ENCODE measurements around the gene CSTPP1. TPM values are rescaled to one million over a fixed set of nuclear protein-coding genes. Genes with fewer than 3 reads are reported as not detected.

The CSTPP1 gene
- total RNA-seq = 10 to 100 TPM; 17.8 to 19.8 TPM
- long read RNA-seq, donor 1, transcript C11orf49-201 (9 exons, 1,645 nt) = major isoform, 10 of 22 reads
- long read RNA-seq, donor 1, partial matches to known transcripts = 1 of 22 reads
- long read RNA-seq, donor 1, other reads (novel, unspliced or antisense) = 6 of 22 reads
- long read RNA-seq, donor 2, transcript C11orf49-202 (9 exons, 1,651 nt) = minor isoform, 6 of 109 reads
- long read RNA-seq, donor 2, transcript C11orf49-207 (8 exons, 1,527 nt) = minor isoform, 14 of 109 reads
- long read RNA-seq, donor 2, transcript C11orf49-204 (8 exons, 1,916 nt) = minor isoform, 7 of 109 reads
- long read RNA-seq, donor 2, transcript C11orf49-201 (9 exons, 1,645 nt) = major isoform, 55 of 109 reads
- long read RNA-seq, donor 2, partial matches to known transcripts = 13 of 109 reads
- long read RNA-seq, donor 2, other reads (novel, unspliced or antisense) = 8 of 109 reads

DNA sequence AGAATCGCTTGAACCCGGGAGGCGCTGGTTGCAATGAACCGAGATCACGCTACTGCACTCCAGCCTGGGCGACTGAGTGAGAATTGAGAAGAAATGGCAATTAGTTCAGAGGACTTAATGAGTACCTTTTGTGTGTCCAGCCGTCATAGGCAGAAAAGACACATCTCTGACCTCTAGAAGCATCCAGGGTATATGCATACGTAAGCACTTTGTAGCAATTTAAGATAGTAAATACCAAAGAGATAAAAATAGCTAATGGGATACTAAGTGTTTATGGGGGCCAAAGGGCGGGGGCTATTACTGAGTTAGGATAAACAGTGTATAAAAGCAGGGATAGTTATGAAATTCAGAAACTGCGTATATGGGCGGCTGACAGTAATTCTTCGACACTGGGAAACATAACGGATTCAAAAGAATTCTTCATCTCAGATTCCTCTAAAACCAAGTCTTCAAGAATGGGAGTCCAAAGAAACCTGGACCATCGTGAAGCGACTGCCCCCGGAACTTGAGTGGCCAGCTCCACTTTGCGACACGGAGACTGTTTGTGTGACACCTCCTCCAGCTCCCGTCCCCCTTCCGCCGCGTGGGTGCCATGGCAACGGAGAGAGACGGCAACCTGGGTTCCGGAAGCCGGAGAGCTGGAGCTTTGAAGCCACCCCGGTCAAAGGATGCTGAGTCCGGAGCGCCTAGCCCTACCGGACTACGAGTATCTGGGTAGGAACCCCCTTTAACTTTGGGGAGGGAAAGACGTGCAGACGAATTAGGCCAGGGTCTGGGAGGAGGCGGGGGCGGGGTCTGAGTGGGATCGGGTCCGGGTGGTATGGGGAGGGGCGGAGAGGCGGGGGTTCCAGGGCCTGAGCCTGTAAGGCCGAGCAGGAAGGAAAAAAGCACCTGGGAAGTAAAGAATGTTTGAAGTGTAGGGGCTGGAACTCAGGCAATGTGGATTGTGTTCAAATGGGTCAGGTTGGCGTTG, at the start of gene CSTPP1:
CSTPP1 (plus strand) TSS at position 624 of the 973 bp plus-strand sequence; CDS start at position 669, 45 bp downstream.
- intact Hi-C loops (cut with DNase I) = no loop called here
- DNase-seq (ENCODE audit: low spot score) = peak; percentile 98

DNA sequence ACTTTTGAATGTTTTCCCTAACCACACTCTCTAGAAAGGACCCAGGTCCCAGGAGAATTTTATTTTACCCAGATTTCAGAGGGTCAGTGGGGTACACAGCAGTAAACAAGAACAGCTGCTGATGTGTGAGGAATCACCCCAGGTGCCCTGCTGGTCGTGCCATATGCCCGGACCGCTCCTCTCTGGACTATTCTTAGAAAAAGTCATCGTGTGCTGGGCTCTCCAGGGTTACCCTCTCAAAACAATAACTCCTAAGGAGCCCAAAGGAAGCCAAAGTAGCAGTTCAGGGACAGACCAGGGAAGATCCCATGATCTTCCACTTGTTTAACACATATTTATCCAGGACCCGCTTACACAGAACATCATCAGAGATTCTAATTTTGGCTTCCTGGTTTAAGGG, 47.9 kb upstream of the CSTPP1 start:
- intact Hi-C loops (cut with DNase I) = loop anchor here (2.0 kb wide), 2 partner anchors 264 to 266 kb away; no protein-coding TSS in a partner anchor
- DNase-seq (ENCODE audit: low spot score) = peak; percentile 12

DNA sequence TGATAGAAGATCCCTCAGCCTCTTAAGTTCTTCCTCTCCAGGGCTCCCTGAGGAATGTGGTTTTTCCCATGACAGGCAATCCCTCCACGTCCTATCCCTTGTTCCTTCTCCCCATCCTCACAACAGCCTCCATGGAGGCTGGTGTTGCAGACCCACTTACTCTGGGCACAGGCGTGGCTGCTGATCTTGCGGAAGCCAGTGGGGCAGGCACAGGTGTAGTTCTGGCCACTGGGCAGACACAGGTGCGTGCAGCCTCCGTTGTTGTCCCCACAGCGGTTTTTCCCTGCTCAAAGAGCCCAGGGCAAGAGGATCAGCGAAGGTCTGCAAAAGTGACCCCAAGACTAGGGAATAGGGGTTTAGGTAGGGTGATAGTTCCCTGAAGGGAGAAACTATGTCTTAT, 47.3 kb upstream of the CSTPP1 start:
- peak; percentile 70 for DNase-seq (ENCODE audit: low spot score)
- intact Hi-C loops (cut with DNase I) = loop anchor here (2.0 kb wide), 2 partner anchors 264 to 266 kb away; no protein-coding TSS in a partner anchor

DNA sequence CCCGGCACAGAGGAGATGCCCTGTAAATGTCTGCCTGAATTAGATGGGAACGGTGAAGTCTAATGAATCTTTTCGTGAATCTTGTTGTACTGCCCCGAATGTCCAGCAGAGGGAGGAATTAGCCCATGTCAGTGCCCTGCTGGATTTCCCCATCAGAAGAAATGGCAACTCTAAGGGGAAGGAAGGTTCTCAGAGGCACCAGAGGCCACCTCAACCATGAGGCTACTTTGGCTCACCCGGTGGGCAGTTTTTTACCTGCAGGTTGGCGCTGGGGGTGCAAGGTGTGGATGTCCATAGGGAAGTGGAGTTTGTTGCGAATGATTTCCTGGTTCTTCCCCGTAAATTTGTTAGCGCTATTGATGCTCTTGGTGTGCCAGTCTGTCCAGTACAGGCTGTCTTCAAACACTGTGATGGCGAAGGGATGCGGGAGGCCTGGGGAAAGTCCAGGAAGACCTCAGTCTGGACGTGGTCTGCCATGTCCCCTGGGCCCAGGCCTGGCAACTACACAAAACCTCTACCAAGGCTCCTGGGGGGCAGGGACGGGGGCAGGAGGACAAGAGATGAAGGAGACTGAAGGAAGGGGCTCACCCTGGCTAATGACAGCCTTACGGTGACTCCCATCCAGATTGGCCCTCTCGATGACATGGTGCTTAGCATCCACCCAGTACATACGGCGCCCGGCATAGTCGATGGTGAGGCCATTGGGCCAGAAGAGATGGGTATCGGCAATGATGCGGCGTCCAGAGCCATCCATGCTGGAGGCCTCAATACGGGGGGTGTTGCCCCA, 46.7 kb upstream of the CSTPP1 start:
- intact Hi-C loops (cut with DNase I) = loop anchor here (2.0 kb wide), 2 partner anchors 263 to 265 kb away; no protein-coding TSS in a partner anchor
- DNase-seq (ENCODE audit: low spot score) = peak; percentile 77

- DNase-seq (ENCODE audit: low spot score) = no peak
- intact Hi-C loops (cut with DNase I) = no loop called here
These were observed 45.9 kb upstream of the CSTPP1 start for GRCh38 chr11:46890665-46891064.

DNA sequence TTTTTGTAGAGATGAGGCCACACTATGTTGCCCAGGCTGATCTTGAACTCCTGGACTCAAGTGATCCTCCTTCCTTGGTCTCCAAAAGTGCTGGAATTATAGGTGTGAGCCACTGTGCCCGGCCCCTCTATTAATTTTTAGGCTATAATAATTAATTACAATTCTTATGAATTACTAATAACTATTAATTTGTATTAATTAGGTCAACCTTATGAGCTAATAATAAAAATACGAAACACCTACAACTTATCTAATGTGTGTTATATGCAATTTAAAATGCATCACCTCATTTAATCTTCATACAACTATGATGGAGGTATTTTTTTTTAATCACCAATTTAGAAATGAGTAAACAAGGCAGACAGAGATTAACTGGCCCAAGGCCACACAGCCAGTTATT, 44.5 kb upstream of the CSTPP1 start:
- no peak for DNase-seq (ENCODE audit: low spot score)
- intact Hi-C loops (cut with DNase I) = no loop called here

DNA sequence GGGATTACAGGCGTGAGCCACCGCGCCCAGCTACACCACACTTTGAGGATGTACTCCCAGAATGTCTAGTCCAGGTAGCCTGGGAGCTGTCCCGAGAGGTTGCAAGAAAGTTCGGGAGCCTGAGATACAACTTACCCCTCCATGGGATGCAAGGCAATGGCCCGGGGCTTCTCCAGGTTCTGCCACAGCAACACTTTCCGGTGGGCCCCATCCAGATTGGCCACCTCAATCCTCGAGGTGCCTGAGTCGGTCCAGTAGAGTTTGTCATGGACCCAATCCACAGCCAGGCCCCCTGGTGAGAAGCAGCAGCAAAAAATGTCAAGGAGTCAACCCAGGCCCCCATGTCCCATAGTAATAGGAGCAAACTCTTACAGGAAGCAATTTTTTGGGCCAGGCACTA, 43.7 kb upstream of the CSTPP1 start:
- intact Hi-C loops (cut with DNase I) = no loop called here
- DNase-seq (ENCODE audit: low spot score) = peak; percentile 70

DNA sequence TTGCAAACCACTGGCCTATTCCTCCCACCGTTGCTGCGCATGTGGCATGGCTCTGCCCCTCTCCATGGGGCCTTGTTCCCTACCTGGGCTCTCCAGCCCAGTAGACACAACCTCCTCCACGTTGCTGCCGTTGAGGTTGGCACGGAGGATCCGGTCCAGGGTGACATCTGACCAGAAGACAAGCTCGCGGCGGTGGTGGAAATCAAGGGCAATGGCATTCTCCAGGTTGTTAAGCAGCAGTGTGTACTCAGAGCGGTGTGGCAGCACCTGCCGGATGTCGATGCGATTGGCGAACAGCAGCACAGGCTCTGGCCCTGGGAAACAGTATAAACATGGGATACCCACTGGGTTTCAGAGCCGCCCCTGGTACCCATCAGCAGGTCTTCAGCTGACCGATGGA, 42.1 kb upstream of the CSTPP1 start:
- DNase-seq (ENCODE audit: low spot score) = peak; percentile 58
- intact Hi-C loops (cut with DNase I) = no loop called here

- peak; percentile 76 for DNase-seq (ENCODE audit: low spot score)
- intact Hi-C loops (cut with DNase I) = no loop called here
These were observed 41.6 kb upstream of the CSTPP1 start for GRCh38 chr11:46894961-46895360.

- intact Hi-C loops (cut with DNase I) = no loop called here
- peak; percentile 51 for DNase-seq (ENCODE audit: low spot score)
These were observed 40.7 kb upstream of the CSTPP1 start for GRCh38 chr11:46895821-46896220.

DNA sequence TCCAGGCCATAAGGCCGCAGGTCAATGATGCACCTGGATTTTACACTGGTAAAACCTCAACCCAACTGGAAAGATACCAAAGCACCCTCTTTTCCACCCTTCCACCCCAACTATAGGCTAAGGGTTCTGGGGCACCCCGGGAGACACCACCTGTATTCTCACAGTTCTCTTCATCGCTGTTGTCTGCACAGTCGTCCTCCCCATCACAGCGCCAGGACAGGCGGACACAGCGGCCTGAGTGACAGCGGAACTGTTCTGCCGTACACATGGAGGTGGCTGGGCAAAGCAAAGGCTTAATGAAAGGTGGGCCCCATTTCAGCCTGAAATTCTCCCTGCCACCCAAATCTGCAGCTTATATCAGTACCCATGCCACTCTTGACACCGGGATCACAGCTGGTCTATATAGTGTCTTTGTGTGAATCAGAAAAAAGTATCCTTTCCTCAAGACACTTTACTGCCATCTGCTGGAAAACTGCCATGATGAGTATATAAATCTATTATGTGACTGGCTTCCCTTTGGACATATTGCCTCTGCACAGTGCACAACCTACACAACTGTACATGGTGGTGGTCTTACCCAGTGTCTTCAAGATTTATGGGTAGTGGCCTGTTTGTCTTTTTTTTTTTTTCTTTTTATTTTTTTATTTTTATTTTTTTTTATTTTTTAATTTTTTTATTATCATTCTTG, 39.7 kb upstream of the CSTPP1 start:
- intact Hi-C loops (cut with DNase I) = no loop called here
- DNase-seq (ENCODE audit: low spot score) = peak; percentile 61

GRCh38 chr11:46898396-46899095, 38.0 kb upstream of the CSTPP1 start:
- DNase-seq (ENCODE audit: low spot score) = peak; percentile 75
- intact Hi-C loops (cut with DNase I) = no loop called here

- intact Hi-C loops (cut with DNase I) = no loop called here
These were observed 37.0 kb upstream of the CSTPP1 start for GRCh38 chr11:46899501-46900025.

GRCh38 chr11:46900091-46900746, 36.3 kb upstream of the CSTPP1 start:
- DNase-seq (ENCODE audit: low spot score) = peak; percentile 9
- intact Hi-C loops (cut with DNase I) = no loop called here

More at GRCh38 chr11:46899501-46900025, 37.0 kb upstream of the CSTPP1 start:
- peak; percentile 66 for DNase-seq (ENCODE audit: low spot score)

DNA sequence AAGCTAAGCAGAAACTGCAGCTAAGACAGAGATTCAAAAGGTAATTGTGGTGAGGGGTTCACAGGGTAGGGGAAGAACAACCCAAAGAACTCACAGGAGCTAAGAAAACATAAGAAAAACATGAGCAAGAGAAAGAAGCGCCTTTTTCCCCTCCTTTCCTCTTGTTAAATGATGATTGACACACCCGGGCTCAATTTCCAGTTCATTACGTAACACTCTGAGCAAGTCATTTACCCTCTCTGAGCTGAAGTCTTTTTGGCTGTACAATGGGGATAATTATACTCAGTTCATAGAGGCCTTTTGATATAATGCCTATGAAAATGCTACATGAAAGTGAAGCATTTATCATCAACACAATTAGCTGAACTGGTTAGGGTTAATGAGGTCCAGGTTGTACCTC, 35.4 kb upstream of the CSTPP1 start:
- intact Hi-C loops (cut with DNase I) = no loop called here
- DNase-seq (ENCODE audit: low spot score) = no peak

DNA sequence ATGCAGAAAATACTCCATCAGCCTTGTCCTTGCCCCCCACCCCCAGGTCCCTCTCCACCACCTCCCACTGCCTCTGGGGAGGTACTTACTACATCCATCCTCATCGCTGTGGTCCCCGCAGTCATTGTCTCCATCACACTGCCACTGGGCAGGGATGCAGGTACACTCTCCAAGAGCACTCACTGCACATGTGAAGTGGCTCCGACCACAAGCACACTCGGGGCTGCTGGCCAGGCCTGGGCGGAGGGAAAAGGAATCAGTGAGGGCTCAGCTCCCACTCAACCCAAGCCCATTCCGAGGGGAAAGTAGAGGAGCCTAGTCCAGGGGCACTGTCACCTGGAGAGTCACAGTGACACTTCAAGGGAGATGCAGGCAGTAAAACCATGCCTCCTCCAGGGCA, 33.9 kb upstream of the CSTPP1 start:
- intact Hi-C loops (cut with DNase I) = no loop called here
- DNase-seq (ENCODE audit: low spot score) = peak; percentile 25

GRCh38 chr11:46903846-46904245, 32.7 kb upstream of the CSTPP1 start:
- intact Hi-C loops (cut with DNase I) = no loop called here
- peak; percentile 72 for DNase-seq (ENCODE audit: low spot score)

Measured in posterior vena cava (tissue), 2 donors.